ENCODE data around the gene SH3BP5L.

DNA sequence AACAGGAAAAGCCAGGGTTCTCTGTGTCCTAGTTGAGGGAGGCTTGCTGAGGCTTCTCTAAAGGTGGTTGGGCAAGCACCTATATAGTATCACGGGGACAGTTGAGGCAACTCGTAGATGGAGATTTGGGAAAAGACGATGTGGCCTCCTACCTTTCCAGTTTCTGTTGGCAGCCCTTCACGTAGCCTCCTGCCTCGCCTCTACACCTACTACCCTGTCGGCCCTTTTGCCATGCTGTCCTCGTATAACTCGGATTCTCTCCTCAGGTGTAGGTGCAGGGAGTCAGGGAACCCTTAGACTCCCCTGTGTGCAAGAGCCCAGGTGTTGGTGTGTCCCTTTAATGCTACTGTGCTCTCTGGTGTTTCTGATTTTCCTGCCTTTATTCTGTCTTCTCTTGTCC, 22.9 kb upstream of the SH3BP5L start:
- no peak for TF ChIP-seq POLR2A (IDR thresholded peaks at IDR 0.05)
- TF ChIP-seq, protein P1, sequence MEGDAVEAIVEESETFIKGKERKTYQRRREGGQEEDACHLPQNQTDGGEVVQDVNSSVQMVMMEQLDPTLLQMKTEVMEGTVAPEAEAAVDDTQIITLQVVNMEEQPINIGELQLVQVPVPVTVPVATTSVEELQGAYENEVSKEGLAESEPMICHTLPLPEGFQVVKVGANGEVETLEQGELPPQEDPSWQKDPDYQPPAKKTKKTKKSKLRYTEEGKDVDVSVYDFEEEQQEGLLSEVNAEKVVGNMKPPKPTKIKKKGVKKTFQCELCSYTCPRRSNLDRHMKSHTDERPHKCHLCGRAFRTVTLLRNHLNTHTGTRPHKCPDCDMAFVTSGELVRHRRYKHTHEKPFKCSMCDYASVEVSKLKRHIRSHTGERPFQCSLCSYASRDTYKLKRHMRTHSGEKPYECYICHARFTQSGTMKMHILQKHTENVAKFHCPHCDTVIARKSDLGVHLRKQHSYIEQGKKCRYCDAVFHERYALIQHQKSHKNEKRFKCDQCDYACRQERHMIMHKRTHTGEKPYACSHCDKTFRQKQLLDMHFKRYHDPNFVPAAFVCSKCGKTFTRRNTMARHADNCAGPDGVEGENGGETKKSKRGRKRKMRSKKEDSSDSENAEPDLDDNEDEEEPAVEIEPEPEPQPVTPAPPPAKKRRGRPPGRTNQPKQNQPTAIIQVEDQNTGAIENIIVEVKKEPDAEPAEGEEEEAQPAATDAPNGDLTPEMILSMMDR (IDR thresholded peaks at IDR 0.05), result no peak
